ENCODE results near the gene LAT.

DNA sequence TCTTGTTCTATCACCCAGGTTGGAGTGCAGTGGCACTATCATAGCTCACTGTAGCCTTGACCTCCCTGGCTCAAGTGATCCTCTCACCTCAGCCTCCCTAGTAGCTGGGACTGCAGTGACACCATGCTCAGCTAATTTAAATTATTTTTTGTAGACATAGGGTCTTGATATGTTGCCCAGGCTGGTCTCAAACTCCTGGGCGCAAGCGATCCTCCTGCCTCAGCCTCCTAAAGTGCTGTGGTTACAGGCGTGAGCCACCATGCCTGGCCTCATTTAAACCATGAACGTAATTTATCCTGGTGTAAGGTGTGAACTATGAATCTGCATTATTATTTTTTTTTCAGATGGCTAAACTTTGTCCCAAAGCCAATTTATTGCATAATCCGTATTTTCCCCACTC is 37.3 kb downstream of the LAT start:
- TF ChIP-seq, protein P1, sequence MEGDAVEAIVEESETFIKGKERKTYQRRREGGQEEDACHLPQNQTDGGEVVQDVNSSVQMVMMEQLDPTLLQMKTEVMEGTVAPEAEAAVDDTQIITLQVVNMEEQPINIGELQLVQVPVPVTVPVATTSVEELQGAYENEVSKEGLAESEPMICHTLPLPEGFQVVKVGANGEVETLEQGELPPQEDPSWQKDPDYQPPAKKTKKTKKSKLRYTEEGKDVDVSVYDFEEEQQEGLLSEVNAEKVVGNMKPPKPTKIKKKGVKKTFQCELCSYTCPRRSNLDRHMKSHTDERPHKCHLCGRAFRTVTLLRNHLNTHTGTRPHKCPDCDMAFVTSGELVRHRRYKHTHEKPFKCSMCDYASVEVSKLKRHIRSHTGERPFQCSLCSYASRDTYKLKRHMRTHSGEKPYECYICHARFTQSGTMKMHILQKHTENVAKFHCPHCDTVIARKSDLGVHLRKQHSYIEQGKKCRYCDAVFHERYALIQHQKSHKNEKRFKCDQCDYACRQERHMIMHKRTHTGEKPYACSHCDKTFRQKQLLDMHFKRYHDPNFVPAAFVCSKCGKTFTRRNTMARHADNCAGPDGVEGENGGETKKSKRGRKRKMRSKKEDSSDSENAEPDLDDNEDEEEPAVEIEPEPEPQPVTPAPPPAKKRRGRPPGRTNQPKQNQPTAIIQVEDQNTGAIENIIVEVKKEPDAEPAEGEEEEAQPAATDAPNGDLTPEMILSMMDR (IDR thresholded peaks at IDR 0.05): no peak
- TF ChIP-seq POLR2A (IDR thresholded peaks at IDR 0.05): no peak
